ENCODE results near the gene GRIK3. TPM values are rescaled to one million over a fixed set of nuclear protein-coding genes. Genes with fewer than 3 reads are reported as not detected.
A peak's percentile ranks its signal among the peaks of the same experiment; 100 is the strongest.

Gene GRIK3
- total RNA-seq, 1 experiment from 2014 or later = not detected

GRCh38 chr1:37047542-37047941, 13.2 kb upstream of the GRIK3 start:
- no peak for DNase-seq (ENCODE audit: low read depth)

- DNase-seq (ENCODE audit: low read depth) = no peak
Observed at GRCh38 chr1:37043101-37043500, 8.8 kb upstream of the GRIK3 start.

GRCh38 chr1:37042506-37042905, 8.2 kb upstream of the GRIK3 start:
- no peak for DNase-seq (ENCODE audit: low read depth)

- DNase-seq (ENCODE audit: low read depth) = no peak
Observed at GRCh38 chr1:37041483-37041882, 7.2 kb upstream of the GRIK3 start.

- no peak for DNase-seq (ENCODE audit: low read depth)
Observed at GRCh38 chr1:37040773-37041172, 6.5 kb upstream of the GRIK3 start.

- DNase-seq (ENCODE audit: low read depth) = no peak
Observed at GRCh38 chr1:37040261-37040660, 5.9 kb upstream of the GRIK3 start.

GRCh38 chr1:37038227-37039093, 4.1 kb upstream of the GRIK3 start:
- peak; percentile 38 for DNase-seq (ENCODE audit: low read depth)

- DNase-seq (ENCODE audit: low read depth) = no peak
Observed at GRCh38 chr1:37037690-37038089, 3.4 kb upstream of the GRIK3 start.

- DNase-seq (ENCODE audit: low read depth) = no peak
Observed at GRCh38 chr1:37036667-37037053, 2.3 kb upstream of the GRIK3 start.

- no peak for DNase-seq (ENCODE audit: low read depth)
Observed at GRCh38 chr1:37035796-37036666, 1.7 kb upstream of the GRIK3 start.

- no peak for DNase-seq (ENCODE audit: low read depth)
Observed at GRCh38 chr1:37035014-37035691, 838 bp upstream of the GRIK3 start.

GRCh38 chr1:37033355-37034101, 787 bp downstream of the GRIK3 start:
- no peak for DNase-seq (ENCODE audit: low read depth)

- no peak for DNase-seq (ENCODE audit: low read depth)
Observed at GRCh38 chr1:37032660-37033354, 1.5 kb downstream of the GRIK3 start.

GRCh38 chr1:37031871-37032270, 2.4 kb downstream of the GRIK3 start:
- no peak for DNase-seq (ENCODE audit: low read depth)

- no peak for DNase-seq (ENCODE audit: low read depth)
Observed at GRCh38 chr1:37031429-37031828, 2.9 kb downstream of the GRIK3 start.

- no peak for DNase-seq (ENCODE audit: low read depth)
Observed at GRCh38 chr1:37028981-37029617, 5.2 kb downstream of the GRIK3 start.

- no peak for DNase-seq (ENCODE audit: low read depth)
Observed at GRCh38 chr1:37021502-37021901, 12.8 kb downstream of the GRIK3 start.

- peak; percentile 8 for DNase-seq (ENCODE audit: low read depth)
Observed at GRCh38 chr1:37020653-37021277, 13.6 kb downstream of the GRIK3 start.

GRCh38 chr1:37018510-37018909, 15.8 kb downstream of the GRIK3 start:
- DNase-seq (ENCODE audit: low read depth) = no peak
